IPS-15b (cell line): ENCODE results near the gene NR5A1.
A peak's percentile ranks its signal among the peaks of the same experiment; 100 is the strongest.

Source experiments
- H3K27me3 ChIP-seq: one replicate; pipeline ENCODE4 v1.6.1; 2013; ENCODE audit warnings: low read length; ENCODE audit not compliant: control insufficient read depth, insufficient read depth
- H3K36me3 ChIP-seq: one replicate; pipeline ENCODE4 v1.6.1; 2013; ENCODE audit warnings: low read length; ENCODE audit not compliant: control insufficient read depth, insufficient read depth
- H3K4me1 ChIP-seq: one replicate; pipeline ENCODE4 v1.6.1; 2013; ENCODE audit warnings: mild to moderate bottlenecking, low read length; ENCODE audit not compliant: control insufficient read depth, insufficient read depth
- H3K4me3 ChIP-seq: one replicate; pipeline ENCODE4 v1.5.1; 2013; ENCODE audit warnings: low read depth, low read length
- H3K9ac ChIP-seq: one replicate; pipeline ENCODE4 v1.6.1; 2013; ENCODE audit warnings: low read depth, mild to moderate bottlenecking, low read length
- H3K9me3 ChIP-seq: one replicate; pipeline ENCODE4 v1.6.1; 2013; ENCODE audit warnings: mild to moderate bottlenecking, low read length; ENCODE audit not compliant: control insufficient read depth, insufficient read depth

Gene NR5A1

DNA sequence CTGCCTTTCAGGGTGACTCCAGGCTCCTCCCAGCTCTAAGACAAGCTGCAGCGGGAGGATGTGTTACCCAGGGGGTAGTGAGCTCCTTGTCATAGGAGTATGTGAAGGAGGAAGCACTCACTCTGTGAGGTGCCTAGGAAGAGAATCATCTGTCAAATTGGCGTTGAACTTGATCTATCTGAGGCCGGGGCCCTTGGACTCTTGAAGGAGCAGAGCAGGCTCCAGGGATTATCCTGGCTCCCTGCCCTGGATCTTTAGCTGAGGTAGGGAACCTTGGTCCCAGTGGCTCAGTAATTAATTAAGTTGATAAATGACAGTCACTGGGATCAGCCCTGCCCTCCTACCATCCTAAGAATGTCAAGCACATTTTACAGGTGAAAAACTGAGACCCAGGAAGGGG, 41.5 kb downstream of the NR5A1 start:
- Histone ChIP-seq H3K9ac (no peak overlapping the region), H3K4me1 (no peaks in the 10 kb centered on the region), H3K4me3 (no peak overlapping the region), H3K36me3 (no peaks in the 10 kb centered on the region), H3K9me3 (no peaks in the 10 kb centered on the region), H3K27me3 (no peaks in the 10 kb centered on the region)

DNA sequence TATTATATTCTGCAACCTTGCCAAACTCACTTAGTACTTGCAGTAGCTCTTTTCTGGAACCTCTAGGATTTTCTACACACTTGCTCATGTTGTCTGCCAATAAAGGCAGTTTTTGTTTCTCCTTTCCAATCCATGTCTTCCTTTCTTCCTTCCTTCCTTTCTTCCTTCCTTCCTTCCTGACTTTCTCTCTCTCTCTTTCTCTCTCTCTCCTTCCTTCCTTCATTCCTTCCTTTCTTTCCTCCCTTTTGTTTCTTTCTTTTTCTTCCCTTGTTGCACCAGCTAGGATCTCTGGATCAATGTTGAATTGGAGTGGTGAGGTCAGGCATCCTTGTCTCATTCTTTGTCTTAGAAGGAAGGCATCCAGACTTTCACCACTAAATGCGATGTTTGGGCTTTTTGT, 44.5 kb downstream of the NR5A1 start:
- Histone ChIP-seq H3K9me3 (no peaks in the 10 kb centered on the region), H3K9ac (no peak overlapping the region), H3K4me3 (no peak overlapping the region), H3K4me1 (no peaks in the 10 kb centered on the region), H3K36me3 (no peaks in the 10 kb centered on the region), H3K27me3 (no peaks in the 10 kb centered on the region)

DNA sequence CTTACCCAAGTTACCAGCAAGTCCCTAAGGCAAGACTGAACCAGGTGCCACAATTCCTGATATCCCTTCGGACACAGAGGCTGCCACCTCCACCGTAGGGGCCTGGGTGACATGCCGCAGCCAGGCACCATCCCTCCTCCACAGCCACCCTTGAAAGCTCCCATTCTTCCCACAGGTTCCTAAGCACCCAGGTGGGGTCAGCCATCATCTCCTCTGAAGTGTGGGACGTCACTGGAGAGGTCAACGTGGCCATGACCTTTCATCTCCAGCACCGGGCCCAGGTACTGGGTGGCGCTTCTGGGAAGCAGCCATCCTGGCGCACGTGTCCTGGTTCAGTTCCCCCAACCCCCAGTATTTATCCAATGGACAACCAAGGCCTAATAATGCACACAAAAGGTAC, 48.8 kb downstream of the NR5A1 start:
- Histone ChIP-seq H3K4me3 (no peak overlapping the region), H3K9me3 (no peaks in the 10 kb centered on the region), H3K9ac (no peak overlapping the region), H3K27me3 (peaks cover 5% of the 10 kb centered on the region), H3K4me1 (no peaks in the 10 kb centered on the region), H3K36me3 (no peaks in the 10 kb centered on the region)

DNA sequence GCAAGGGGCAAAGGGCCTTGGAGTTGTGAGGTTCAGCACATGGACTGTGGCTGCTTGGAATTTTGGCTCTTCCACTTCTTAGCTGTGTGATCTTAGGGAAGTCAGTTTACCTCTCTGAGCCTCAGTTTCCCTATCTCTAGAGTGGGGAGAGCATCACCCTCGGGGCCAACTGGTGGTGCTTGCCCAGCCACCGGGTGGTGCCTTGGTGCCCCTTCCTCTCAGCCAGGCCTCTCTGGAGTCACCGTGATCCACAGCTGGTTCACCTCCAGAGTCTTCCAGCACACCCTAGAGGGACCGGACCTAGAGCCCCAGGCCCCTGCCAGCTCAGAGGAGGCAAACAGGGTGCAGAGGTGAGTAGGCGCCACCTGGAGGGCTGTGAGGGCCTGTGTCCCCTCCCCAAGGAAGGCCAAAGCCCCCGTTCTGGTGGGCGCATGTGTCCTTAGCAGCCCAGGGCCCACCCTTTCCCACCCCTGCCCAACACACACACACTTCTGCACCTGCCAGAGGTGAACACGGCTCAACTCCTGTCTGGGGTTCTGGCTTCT, 49.2 kb downstream of the NR5A1 start:
- no peaks in the 10 kb centered on the region for H3K4me1 ChIP-seq
- H3K9me3 ChIP-seq = no peaks in the 10 kb centered on the region
- H3K27me3 ChIP-seq = peaks cover 7% of the 10 kb centered on the region
- H3K36me3 ChIP-seq = no peaks in the 10 kb centered on the region
- no peak overlapping the region for H3K4me3 ChIP-seq
- no peak overlapping the region for H3K9ac ChIP-seq

DNA sequence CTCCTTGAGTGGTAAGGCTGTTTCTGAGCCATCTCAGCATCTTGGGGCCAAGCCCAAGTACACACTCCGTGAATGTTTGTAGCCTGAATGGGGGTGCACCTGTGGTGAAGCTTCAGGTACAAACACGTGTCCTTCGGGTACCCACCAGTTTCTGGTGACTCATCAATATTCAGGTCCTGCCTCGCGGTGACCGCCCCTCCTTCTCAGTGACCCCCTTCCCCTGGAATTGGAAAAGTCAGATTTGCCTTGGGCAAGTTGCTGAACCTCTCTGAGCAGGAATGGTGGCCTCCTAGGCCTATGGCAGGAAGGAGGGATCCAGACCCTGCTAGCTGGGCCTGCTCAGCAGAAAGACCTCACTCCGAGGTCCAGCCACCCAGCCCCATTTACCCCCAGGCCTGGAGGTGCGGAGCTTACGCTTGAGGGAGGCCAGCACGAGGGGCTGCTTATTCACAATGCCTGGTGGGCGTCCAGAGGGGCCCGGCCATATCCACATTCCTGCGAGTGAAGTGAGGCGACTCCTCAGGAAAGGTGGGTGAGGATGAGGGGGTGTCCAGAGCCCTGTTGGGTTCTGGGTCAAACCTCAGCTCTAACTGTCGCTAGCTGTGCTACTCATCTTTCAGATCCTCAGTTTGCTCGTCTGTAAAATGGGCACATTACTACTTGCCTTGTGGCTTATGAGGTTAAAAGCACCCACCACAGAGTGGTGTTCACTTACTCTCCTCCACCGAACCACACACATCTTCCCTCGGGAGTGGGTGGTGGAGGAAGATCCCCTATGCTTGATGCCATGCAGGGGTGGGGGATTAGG, 49.9 kb downstream of the NR5A1 start:
- Histone ChIP-seq H3K36me3 (peaks cover 3% of the 10 kb centered on the region), H3K9me3 (no peaks in the 10 kb centered on the region), H3K9ac (no peak overlapping the region), H3K27me3 (peaks cover 14% of the 10 kb centered on the region), H3K4me3 (no peak overlapping the region), H3K4me1 (no peaks in the 10 kb centered on the region)

DNA sequence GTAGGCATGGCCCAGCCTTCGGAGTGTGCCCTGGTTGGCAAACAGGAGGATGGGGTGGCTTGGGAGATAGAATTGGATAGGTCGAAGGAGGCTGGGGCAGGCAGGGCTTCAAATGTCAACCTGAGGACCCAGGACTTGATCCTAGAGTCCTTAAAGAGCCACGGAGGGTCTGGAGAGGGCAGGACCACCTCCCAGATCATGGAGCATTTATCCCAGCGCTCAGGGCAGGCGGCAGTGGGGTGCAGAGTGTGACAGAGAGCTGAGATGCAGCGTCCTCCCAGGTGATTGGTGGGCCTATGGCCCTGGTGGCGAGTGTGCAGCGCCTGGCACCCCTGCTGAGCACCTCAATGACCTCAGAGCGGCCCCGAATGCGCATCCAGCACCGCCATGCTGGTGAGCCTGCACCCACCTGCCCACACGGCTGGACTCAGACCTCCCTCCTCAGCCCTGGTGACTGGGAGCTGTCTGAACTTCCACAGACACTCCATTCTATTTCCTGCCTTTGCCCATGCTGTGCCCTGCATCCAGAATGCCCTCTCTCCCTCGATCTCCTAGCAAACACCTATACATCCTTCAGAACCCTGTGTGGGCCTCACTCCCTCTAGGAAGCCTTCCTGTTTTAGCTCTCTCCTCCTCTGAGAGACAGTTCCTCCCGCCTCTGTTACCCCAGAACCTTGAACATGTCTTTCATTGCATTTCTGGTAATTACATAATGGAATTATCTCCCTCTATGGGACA, 50.7 kb downstream of the NR5A1 start:
- no peak overlapping the region for H3K4me3 ChIP-seq
- H3K9ac ChIP-seq = no peak overlapping the region
- H3K36me3 ChIP-seq = peaks cover 3% of the 10 kb centered on the region
- no peaks in the 10 kb centered on the region for H3K4me1 ChIP-seq
- H3K27me3 ChIP-seq = peaks cover 21% of the 10 kb centered on the region
- H3K9me3 ChIP-seq = no peaks in the 10 kb centered on the region

DNA sequence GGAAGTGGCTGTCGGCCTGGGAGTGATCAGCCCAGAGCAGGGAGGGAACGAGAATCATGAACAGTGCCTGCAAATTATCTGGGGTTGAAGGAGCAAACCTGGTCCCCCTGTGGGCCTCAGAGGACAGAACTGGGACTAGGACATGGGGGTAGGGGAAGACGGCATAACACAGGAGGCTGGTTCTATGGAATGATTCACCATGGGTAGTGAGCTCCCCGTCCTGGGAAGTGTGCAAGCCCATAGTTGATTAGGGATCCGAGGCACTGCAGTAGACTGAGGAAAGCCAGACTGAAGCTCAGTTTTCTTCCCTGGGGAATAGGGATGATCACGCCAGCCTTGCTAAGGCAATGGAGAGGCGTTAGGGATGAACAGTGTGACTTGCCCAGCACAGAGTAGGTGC, 51.4 kb downstream of the NR5A1 start:
- Histone ChIP-seq H3K4me1 (peaks cover 5% of the 10 kb centered on the region), H3K36me3 (peaks cover 3% of the 10 kb centered on the region), H3K4me3 (no peak overlapping the region), H3K9ac (no peak overlapping the region), H3K27me3 (peaks cover 28% of the 10 kb centered on the region), H3K9me3 (no peaks in the 10 kb centered on the region)

DNA sequence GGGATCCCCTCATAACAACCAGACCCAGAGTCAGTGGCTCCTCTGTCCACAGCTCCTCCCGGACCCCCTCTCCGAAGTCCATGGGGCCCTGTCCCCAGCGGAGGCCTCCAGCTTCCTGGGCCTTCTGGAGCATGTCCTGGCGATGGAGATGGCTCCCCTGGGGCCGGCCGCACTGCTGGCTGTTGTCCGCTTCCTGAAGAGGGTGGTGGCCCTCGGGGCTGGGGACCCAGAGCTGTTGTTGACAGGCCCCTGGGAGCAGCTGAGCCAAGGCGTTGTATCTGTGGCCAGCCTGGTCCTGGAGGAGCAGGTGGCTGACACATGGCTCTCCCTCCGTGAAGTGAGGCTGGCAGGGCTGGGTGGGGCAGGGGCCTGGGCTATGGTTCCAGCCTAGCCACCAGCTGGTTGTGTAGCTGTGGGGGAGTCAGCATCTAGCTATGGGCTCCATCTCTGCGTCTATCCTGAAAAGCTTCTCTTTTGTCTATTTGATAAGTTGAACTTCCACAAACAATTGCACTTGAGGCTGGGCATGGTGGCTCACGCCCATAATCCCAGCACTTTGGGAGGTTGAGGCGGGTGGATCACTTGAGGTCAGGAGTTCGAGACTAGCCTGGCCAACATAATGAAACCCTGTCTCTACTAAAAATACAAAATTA, 52.3 kb downstream of the NR5A1 start:
- H3K27me3 ChIP-seq = peaks cover 31% of the 10 kb centered on the region
- H3K4me1 ChIP-seq = peaks cover 6% of the 10 kb centered on the region
- H3K4me3 ChIP-seq = no peak overlapping the region
- no peaks in the 10 kb centered on the region for H3K9me3 ChIP-seq
- peaks cover 3% of the 10 kb centered on the region for H3K36me3 ChIP-seq
- H3K9ac ChIP-seq = no peak overlapping the region

DNA sequence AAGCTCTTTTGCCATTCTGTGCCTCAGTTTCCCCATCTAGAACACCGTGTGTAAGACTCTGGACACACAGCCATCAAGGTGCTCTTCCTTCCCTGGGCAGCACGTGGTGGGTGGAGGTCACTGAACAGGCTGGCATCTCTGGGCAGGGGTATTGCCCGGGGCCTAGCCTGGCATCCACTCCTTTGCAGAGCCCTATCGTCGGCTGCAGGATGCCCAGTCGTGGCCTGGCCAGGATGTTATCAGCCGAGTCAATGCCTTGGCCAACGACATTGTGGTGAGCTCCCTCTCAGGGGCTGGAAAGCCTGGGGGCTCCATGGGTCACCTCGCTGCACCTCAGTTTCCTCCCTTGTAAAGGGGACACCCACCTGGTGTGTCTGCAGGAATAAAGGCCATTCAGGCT, 52.9 kb downstream of the NR5A1 start:
- Histone ChIP-seq H3K9ac (no peak overlapping the region), H3K4me3 (no peak overlapping the region), H3K27me3 (peaks cover 31% of the 10 kb centered on the region), H3K36me3 (peaks cover 3% of the 10 kb centered on the region), H3K9me3 (no peaks in the 10 kb centered on the region), H3K4me1 (peaks cover 6% of the 10 kb centered on the region)

DNA sequence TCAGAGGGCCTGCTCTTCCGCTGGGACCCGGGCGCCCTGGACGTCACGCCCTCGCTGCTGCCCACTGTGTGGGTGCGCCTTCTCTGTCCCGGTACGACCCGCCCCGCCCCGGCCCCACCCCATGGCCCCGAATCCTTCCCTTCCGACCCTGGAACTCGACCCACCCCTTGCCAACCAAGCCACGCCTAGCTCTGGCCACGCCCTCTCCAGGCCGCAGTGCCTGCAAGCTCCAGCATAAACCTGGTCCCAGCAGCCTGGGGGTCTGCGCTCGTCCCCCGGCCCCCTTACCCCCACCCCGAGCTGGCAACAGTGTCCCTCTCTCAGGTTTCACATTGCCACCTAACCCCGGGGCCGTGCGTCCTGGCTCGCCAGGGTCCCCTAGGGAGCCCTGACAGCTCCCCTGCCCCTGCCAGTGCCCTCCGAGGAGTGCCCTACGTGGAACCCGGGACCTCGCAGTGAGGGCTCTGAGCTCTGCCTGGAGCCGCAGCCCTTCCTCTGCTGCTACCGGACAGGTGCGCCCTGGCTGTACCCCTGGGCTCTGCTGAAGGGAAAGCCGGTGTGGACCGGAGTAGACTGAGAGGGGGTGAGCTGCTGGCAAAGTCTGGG, 53.5 kb downstream of the NR5A1 start:
- H3K9me3 ChIP-seq = no peaks in the 10 kb centered on the region
- peaks cover 3% of the 10 kb centered on the region for H3K36me3 ChIP-seq
- peak overlapping the region; percentile 46 for H3K4me3 ChIP-seq
- no peak overlapping the region for H3K9ac ChIP-seq
- H3K4me1 ChIP-seq = peaks cover 6% of the 10 kb centered on the region
- peaks cover 31% of the 10 kb centered on the region for H3K27me3 ChIP-seq

DNA sequence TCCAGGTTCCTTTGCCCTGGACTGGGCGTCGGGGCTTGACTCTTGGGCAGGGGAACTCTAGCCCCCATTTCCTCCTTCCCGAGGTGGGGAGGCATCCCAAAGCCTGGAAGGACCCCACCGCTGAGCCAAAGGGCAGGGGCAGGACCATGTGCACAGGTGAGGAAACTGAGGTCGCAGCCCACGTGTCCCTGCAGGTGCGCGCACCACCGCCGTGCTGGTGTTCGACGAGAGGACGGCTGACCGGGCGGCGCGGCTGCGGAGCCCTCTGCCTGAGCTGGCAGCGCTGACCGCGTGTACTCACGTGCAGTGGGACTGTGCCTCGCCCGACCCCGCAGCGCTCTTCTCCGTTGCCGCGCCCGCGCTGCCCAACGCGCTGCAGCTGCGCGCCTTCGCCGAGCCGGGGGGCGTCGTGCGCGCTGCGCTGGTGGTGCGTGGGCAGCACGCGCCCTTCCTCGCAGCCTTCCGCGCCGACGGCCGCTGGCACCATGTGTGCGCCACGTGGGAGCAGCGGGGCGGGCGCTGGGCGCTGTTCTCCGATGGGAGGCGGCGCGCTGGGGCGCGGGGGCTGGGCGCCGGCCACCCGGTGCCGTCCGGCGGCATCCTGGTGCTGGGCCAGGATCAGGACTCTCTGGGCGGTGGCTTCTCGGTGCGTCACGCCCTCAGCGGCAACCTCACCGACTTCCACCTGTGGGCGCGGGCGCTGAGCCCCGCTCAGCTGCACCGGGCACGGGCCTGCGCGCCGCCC, 54.2 kb downstream of the NR5A1 start:
- no peak overlapping the region for H3K9ac ChIP-seq

More for the DNA sequence above, 54.2 kb downstream of the NR5A1 start:
- peaks cover 31% of the 10 kb centered on the region for H3K27me3 ChIP-seq
- H3K4me3 ChIP-seq = peak overlapping the region; percentile 46
- H3K36me3 ChIP-seq = peaks cover 3% of the 10 kb centered on the region
- no peaks in the 10 kb centered on the region for H3K9me3 ChIP-seq
- H3K4me1 ChIP-seq = peaks cover 6% of the 10 kb centered on the region
